ENCODE results near the gene DCANP1. TPM values are rescaled to one million over a fixed set of nuclear protein-coding genes. Genes with fewer than 3 reads are reported as not detected.

Gene DCANP1
- total and polyA plus RNA-seq, 4 donors, result 0.09 to 0.51 (median 0.28) TPM

DNA sequence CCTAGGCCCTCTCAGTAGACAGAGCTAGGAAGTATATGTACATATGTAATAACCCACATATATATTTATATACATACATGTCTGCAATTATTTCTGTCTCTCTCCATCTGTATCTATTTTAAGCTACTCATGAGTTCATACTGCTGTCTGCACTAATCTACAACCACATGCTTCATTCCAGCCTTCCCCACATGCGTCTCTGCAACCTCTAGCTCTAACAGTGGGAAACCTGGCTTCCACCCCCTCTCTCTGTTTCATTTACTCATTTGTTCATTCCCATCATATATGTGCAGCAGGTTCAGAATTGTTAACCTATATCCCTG lies 23.3 kb downstream of the DCANP1 start:
- H3K9ac ChIP-seq (ENCODE audit: insufficient read depth in 1 of 2, low read length in 2 of 2), result no peak overlapping the region
- no peaks in the 10 kb centered on the region for H3K27me3 ChIP-seq (ENCODE audit: control insufficient read depth in 3 of 3, insufficient read depth in 3 of 3, low read length in 2 of 3)
- H3K9me3 ChIP-seq (ENCODE audit: control insufficient read depth in 4 of 4, insufficient read depth in 3 of 4, low read length in 3 of 4), result peaks cover 2 to 11% (median 7%) of the 10 kb centered on the region in 4 donors
- no peak overlapping the region for H3K4me3 ChIP-seq
- DNase-seq (no peak), ATAC-seq (ENCODE audit: insufficient read depth, low FRiP score) (no peak)
- H3K4me1 ChIP-seq (ENCODE audit: control insufficient read depth in 5 of 5, insufficient read depth in 5 of 5, low read length in 5 of 5), result peaks cover 0 to 15% (median under 1%) of the 10 kb centered on the region in 5 donors
- H3K36me3 ChIP-seq (ENCODE audit: control insufficient read depth in 4 of 4, insufficient read depth in 4 of 4, low read length in 4 of 4), result no peaks in the 10 kb centered on the region
- 43 to 77% methylated on average over 1 of the region's 1 CpG for WGBS, 2 donors
- TF ChIP-seq, protein P1, sequence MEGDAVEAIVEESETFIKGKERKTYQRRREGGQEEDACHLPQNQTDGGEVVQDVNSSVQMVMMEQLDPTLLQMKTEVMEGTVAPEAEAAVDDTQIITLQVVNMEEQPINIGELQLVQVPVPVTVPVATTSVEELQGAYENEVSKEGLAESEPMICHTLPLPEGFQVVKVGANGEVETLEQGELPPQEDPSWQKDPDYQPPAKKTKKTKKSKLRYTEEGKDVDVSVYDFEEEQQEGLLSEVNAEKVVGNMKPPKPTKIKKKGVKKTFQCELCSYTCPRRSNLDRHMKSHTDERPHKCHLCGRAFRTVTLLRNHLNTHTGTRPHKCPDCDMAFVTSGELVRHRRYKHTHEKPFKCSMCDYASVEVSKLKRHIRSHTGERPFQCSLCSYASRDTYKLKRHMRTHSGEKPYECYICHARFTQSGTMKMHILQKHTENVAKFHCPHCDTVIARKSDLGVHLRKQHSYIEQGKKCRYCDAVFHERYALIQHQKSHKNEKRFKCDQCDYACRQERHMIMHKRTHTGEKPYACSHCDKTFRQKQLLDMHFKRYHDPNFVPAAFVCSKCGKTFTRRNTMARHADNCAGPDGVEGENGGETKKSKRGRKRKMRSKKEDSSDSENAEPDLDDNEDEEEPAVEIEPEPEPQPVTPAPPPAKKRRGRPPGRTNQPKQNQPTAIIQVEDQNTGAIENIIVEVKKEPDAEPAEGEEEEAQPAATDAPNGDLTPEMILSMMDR (IDR thresholded peaks at IDR 0.05; ENCODE audit: control extremely low read depth, extremely low read depth), result no peak
- no peak overlapping the region for H3K27ac ChIP-seq (ENCODE audit: low read depth in 1 of 2, low read length in 1 of 2)

DNA sequence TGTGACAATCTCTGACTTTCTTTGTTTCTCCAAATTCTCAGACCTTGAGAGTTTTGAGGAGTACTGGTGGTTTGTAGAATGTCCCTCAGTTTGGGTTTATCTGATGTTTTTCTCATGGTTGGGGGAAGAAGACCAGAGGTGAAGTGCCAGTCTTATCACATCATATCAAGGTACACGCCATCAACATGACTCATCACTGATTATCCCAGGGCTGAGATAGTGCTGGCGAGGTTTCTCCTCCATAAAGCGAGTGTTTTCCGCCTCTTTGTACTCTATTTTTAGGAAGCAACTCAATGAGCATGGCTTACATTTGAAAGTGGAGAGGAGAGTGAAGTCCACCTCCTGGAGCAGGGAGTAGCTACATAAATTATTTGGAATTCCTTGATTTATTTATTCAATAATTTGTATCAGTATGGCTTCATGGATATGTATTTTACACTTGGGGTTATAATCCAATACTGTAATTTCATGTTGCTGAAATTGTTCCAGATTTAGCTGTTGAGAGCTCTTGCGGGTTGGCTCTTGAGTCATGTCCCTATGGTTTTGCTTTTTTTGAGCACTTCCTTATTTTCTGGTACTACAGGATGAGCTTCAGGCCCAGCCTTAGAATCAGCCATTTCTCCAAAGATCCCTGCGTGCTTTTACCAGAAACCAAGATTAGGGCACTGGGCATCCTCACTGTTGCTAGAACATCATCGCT lies 23.9 kb downstream of the DCANP1 start:
- DNase-seq, result no peak
- no peak overlapping the region for H3K4me3 ChIP-seq
- H3K9ac ChIP-seq (ENCODE audit: insufficient read depth in 1 of 2, low read length in 2 of 2), result no peak overlapping the region
- TF ChIP-seq, protein P1 (IDR thresholded peaks at IDR 0.05; ENCODE audit: control extremely low read depth, extremely low read depth), result no peak
- no peaks in the 10 kb centered on the region for H3K27me3 ChIP-seq (ENCODE audit: control insufficient read depth in 3 of 3, insufficient read depth in 3 of 3, low read length in 2 of 3)
- peaks cover 0 to 15% (median 0%) of the 10 kb centered on the region in 5 donors for H3K4me1 ChIP-seq (ENCODE audit: control insufficient read depth in 5 of 5, insufficient read depth in 5 of 5, low read length in 5 of 5)
- peaks cover 2 to 11% (median 4%) of the 10 kb centered on the region in 4 donors for H3K9me3 ChIP-seq (ENCODE audit: control insufficient read depth in 4 of 4, insufficient read depth in 3 of 4, low read length in 3 of 4)
- 51 to 64% methylated on average over 7 of the region's 7 CpGs for WGBS, 2 donors
- ATAC-seq (ENCODE audit: insufficient read depth, low FRiP score), result peak; percentile 34
- H3K27ac ChIP-seq (ENCODE audit: low read depth in 1 of 2, low read length in 1 of 2), result no peak overlapping the region
- H3K36me3 ChIP-seq (ENCODE audit: control insufficient read depth in 4 of 4, insufficient read depth in 4 of 4, low read length in 4 of 4), result no peaks in the 10 kb centered on the region

DNA sequence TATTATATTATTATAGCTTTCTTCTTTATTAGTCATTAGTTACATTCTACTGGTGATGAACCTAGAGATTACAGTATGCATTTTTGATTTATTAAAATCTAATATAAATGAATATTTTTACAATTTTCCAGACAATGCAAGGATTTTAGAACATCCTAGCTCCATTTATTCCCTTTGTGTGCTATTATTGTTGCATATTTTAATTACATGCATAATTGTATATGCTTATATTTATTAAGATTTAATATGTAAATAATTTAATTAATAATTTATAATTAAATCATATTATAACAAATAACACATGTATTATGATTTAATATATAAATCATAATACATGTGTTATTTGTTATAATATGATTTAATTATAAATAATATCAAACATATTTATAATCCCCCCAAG lies 24.7 kb downstream of the DCANP1 start:
- TF ChIP-seq, protein P1 (IDR thresholded peaks at IDR 0.05; ENCODE audit: control extremely low read depth, extremely low read depth), result no peak
- ATAC-seq (ENCODE audit: insufficient read depth, low FRiP score) (no peak), DNase-seq (no peak)
- Histone ChIP-seq H3K9me3 (ENCODE audit: control insufficient read depth in 4 of 4, insufficient read depth in 3 of 4, low read length in 3 of 4) (peaks cover 2 to 11% (median 4%) of the 10 kb centered on the region in 4 donors), H3K4me3 (no peak overlapping the region), H3K27ac (ENCODE audit: low read depth in 1 of 2, low read length in 1 of 2) (no peak overlapping the region), H3K27me3 (ENCODE audit: control insufficient read depth in 3 of 3, insufficient read depth in 3 of 3, low read length in 2 of 3) (no peaks in the 10 kb centered on the region), H3K9ac (ENCODE audit: insufficient read depth in 1 of 2, low read length in 2 of 2) (no peak overlapping the region), H3K36me3 (ENCODE audit: control insufficient read depth in 4 of 4, insufficient read depth in 4 of 4, low read length in 4 of 4) (no peaks in the 10 kb centered on the region), H3K4me1 (ENCODE audit: control insufficient read depth in 5 of 5, insufficient read depth in 5 of 5, low read length in 5 of 5) (peaks cover 0 to 15% (median 0%) of the 10 kb centered on the region in 5 donors)

DNA sequence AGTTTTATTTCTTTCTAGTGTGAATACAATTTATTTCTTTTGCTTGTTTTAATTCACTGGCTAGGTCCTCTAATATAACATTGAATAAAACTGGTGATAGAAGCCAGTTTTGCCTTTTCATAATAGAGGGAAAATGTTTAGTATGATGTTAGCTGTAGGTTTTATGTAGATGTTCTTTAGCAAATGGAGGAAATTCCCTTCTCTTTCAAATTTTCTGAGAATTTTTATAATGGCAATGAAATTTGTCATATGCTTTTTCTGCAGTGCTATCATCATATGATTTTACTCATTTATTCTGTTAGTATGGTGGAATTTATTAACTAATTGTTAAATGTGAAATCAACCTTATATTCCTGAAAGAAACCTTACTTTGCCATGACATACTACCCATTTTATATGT lies 30.1 kb downstream of the DCANP1 start:
- TF ChIP-seq, protein P1 (IDR thresholded peaks at IDR 0.05; ENCODE audit: control extremely low read depth, extremely low read depth), result no peak
- no peak for ATAC-seq (ENCODE audit: insufficient read depth, low FRiP score)
- no peak for DNase-seq

More for the DNA sequence above, 30.1 kb downstream of the DCANP1 start:
- Histone ChIP-seq H3K4me1 (ENCODE audit: control insufficient read depth in 5 of 5, insufficient read depth in 5 of 5, low read length in 5 of 5) (no peaks in the 10 kb centered on the region), H3K4me3 (no peak overlapping the region), H3K9ac (ENCODE audit: insufficient read depth in 1 of 2, low read length in 2 of 2) (no peak overlapping the region), H3K27me3 (ENCODE audit: control insufficient read depth in 3 of 3, insufficient read depth in 3 of 3, low read length in 2 of 3) (no peaks in the 10 kb centered on the region), H3K27ac (ENCODE audit: low read depth in 1 of 2, low read length in 1 of 2) (no peak overlapping the region), H3K36me3 (ENCODE audit: control insufficient read depth in 4 of 4, insufficient read depth in 4 of 4, low read length in 4 of 4) (no peaks in the 10 kb centered on the region), H3K9me3 (ENCODE audit: control insufficient read depth in 4 of 4, insufficient read depth in 3 of 4, low read length in 3 of 4) (peaks cover 2 to 11% (median 4%) of the 10 kb centered on the region in 4 donors)

Measured in lung (tissue), 12 donors.